GM18502 (cell line): Measurements from ENCODE around the gene RMC1.
A peak's percentile ranks its signal among the peaks of the same experiment; 100 is the strongest.

Experiments used
- ATAC-seq: cut with Tn5 transposase; IDR thresholded peaks from one replicate; pipeline ENCODE4 v1.9.1; 2021; ENCODE audit warnings: mild to moderate bottlenecking; ENCODE audit not compliant: unreplicated experiment, poor library complexity

RMC1 gene

GRCh38 chr18:23529604-23530003, 26.3 kb downstream of the RMC1 start:
- ATAC-seq, result no peak

GRCh38 chr18:23530195-23530594, 26.9 kb downstream of the RMC1 start:
- no peak for ATAC-seq

- ATAC-seq, result no peak
Observed at GRCh38 chr18:23531912-23532311, 28.6 kb downstream of the RMC1 start.

DNA sequence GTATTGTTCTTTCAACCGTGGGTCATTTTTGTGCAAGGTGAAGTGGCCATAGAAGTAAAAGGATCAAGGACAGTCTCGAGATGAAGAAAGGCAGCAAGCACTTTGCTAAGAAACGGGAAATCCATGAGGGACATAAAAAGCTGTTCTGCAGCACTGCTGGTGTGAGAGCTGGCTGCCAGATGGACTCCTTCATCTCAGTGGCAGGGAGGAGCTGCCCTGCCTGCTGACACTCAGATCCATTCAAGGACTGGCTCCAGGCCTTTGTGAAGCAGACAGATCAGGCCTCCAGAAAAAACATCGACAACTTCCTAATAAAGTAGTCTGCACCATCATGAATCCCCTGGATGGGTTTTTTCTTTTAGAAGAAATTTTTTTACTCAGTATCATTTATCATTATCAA, 29.5 kb downstream of the RMC1 start:
- no peak for ATAC-seq

GRCh38 chr18:23534276-23534675, 31.0 kb downstream of the RMC1 start:
- no peak for ATAC-seq

DNA sequence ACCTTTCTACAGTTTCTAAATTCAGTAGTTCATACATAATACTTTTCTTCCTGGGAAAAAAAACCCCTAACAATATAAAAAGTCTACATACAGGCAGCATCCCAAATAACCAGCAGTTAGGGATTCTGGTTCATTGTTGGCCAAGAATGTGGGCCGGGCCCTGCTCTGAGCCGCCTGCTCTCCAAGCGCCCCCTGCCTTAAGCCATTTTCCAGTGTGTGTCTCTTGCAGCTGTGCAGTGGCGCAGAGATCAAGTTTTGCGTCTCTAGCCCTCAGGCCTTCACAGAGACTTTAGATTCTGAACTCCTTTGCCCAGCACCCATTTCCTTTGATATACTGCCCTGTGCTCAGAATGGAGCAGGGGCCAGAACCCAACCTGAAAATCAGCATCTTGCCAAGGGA, 32.9 kb downstream of the RMC1 start:
- ATAC-seq, result no peak

DNA sequence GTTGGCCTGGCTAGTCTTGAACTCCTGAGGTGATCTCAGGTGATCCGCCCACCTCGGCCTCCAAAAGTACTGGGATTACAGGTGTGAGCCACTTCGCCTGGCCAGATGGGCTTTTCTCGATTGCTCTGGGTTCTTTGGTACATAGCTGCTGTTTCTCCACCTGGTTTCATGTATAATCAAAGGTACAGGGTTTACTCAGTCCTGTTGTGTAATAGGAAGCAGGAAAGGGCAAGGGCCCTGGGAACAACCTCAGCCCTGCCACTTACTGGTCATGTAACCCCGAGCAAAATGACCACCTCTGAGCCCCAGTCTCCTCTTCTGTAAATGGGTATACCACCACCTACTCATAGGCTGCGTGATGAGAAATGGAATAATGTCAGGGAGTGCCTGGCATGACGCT, 34.0 kb downstream of the RMC1 start:
- ATAC-seq, result no peak

GRCh38 chr18:23538001-23538400, 34.7 kb downstream of the RMC1 start:
- no peak for ATAC-seq

DNA sequence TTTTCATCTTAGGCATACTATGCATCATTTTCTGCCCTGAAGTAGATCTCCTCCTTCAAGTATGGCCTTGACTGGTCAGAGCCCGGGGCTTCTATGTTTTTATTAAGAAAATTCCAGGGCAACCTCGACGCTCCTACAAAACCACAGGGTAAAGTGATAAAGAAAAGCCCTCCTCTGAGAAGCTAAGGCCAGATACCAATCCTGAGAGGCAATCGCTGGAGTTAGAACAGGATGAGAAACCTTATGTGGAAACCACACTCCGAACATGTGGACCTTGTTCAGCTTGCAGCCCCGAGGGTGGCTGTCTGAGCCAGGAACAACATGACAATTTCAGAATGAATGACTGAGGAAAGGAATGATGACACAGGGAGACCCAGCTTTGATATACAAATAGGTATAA, 35.6 kb downstream of the RMC1 start:
- ATAC-seq, result no peak

DNA sequence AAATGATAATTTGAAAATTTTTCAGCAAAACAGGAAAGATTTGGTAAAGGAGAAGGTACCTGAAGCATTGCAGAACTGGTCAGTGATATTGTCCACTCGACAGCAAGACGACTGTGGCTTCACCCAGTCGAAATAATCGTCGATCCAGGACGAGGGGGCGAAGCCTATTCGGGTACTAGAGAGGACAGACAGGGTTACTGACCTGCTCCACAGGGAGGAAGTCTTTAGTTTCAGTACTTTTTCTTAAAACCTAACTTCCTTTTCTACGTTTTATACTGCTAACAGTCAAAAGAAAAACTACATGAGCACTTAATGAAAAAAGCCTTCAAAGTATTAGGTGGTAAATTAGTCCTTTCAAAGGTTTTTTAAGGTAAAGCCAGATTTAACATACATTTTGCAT, 36.0 kb downstream of the RMC1 start:
- no peak for ATAC-seq

DNA sequence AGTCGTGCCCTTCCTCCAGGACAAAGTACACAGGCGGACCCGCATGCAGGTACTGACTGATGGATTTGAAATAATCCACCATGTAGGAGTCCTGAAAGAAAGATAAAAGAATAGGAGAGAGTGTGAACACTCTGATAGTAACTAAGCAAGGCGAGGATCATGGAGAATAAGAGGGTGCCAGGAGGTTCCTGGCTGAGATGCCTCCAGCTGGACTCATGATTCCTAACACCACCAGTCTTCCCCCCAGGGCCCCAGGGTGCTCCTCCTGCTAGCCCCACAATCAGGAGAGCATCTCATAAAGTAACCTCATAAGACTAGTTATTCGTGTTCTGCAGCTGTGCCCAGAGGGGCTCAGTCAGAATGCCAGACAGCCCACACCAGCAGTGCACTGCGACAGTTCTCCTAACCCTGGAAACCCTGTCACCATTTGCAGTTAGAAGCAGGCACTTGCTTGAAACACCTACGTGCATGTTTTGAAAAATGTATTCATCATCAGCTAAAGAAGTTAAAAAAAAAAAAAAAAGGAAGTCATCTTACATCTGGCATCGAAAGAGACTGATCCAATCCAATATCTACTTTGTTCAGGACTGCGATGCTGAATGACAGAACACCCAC, 36.7 kb downstream of the RMC1 start:
- no peak for ATAC-seq

GRCh38 chr18:23540867-23541266, 37.6 kb downstream of the RMC1 start:
- peak; percentile 86 for ATAC-seq

- ATAC-seq, result no peak
Observed at GRCh38 chr18:23541349-23542093, 38.2 kb downstream of the RMC1 start.

- no peak for ATAC-seq
Observed at GRCh38 chr18:23542461-23542860, 39.1 kb downstream of the RMC1 start.

- ATAC-seq, result no peak
Observed at GRCh38 chr18:23545247-23545789, 42.0 kb downstream of the RMC1 start.

DNA sequence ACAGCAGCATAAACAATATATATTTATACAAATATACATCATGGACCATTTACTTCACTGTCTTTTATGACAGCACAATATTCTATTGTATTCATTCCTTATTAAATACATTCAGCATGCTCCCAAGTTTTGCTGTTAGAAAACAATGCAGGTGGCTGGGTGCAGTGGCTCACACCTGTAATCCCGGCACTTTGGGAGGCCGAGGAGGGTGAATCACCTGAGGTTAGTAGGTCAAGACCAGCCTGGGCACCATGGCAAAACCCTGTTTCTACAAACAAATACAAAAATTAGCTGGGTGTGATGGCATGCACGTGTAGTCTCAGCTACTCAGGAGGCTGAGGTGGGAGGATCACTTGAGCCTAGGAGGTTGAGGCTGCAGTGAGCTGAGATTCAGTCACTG, 44.0 kb downstream of the RMC1 start:
- ATAC-seq, result no peak

DNA sequence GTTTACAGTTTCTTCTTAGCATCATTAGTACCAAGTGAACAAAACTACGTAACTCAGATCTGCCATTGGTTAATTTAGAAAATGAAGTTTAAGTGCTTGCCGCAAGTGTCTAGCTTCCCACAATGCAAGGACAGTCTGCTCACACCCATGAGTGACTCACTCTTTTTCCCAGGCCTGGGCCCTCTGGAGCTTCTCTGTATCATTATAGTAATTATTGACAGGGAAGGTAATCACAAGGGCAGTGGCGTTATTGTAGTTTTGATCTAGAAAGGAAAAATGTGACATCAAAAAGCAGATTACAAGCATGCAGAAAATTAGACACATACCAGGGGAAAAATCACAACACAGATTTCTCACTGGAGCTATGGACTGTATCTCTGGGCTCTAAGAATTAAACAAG, 44.5 kb downstream of the RMC1 start:
- no peak for ATAC-seq

- ATAC-seq, result no peak
Observed at GRCh38 chr18:23548275-23548674, 45.0 kb downstream of the RMC1 start.

DNA sequence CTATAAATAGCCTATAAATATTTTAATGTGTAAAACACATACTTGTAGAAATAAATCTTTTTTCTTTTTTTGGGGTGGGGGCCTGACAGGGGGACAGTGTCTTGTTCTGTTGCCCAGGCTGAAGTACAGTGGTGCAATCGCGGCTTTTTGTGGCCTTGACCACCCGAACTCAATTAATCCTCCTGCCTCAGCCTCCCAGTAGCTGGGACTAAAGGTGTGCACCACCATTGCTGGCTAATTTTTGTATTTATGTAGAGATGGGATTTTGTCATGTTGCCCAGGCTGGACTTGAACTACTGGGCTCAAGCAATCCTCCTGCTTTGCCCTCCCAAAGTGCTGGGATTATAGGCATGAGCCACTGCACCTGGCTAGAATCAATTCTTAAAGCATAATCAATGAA, 45.4 kb downstream of the RMC1 start:
- no peak for ATAC-seq

GRCh38 chr18:23550898-23551297, 47.6 kb downstream of the RMC1 start:
- ATAC-seq, result no peak

DNA sequence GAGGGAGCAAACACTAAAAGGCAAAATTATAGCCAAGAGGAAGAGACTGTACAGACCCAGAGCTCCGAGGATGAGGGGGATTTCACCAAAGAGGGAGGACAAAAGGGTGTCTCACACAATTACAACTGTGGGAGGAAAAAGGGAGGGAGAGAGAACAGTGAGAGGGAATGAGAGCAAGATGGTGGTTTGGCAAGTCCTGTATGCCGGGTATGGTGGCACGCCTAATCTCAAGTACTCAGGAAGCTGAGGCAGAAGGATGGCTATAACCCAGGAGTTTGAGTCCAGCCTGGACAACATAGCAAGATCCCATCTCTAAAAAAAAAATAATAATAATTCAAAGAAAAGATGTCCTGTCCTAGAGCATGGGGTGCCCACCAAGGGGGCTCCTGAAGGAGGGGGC, 48.7 kb downstream of the RMC1 start:
- no peak for ATAC-seq

- ATAC-seq, result no peak
Observed at GRCh38 chr18:23552505-23552904, 49.2 kb downstream of the RMC1 start.
